Mucosa of descending colon (tissue), 3 donors: ENCODE measurements around the gene SLC24A4. TPM values are rescaled to one million over a fixed set of nuclear protein-coding genes. Genes with fewer than 3 reads are reported as not detected.
A peak's percentile ranks its signal among the peaks of the same experiment; 100 is the strongest.

Source experiments
- ATAC-seq: fragments of 200-7000 bp; cut with Tn5 transposase; one replicate; pipeline ENCODE4 v1.9.1; 2020; ENCODE audit warnings: mild to moderate bottlenecking, moderate library complexity
- DNase-seq, 3 donors: peaks; one replicate each; pipeline ENCODE4 v3.0.0-alpha.2; 2020
- H3K36me3 ChIP-seq: fragments of 200-600 bp; one replicate; pipeline ENCODE4 v1.8.0; 2021; ENCODE audit warnings: low read depth, mild to moderate bottlenecking
- H3K4me1 ChIP-seq: fragments of 200-600 bp; one replicate; pipeline ENCODE4 v1.8.0; 2021; ENCODE audit warnings: low read depth, mild to moderate bottlenecking
- H3K4me3 ChIP-seq: fragments of 200-600 bp; one replicate; pipeline ENCODE4 v1.8.0; 2021; ENCODE audit warnings: mild to moderate bottlenecking
- H3K9me3 ChIP-seq: fragments of 200-600 bp; one replicate; pipeline ENCODE4 v1.8.0; 2021; ENCODE audit warnings: mild to moderate bottlenecking
- intact Hi-C, 2 donors: fragments of 100-400 bp; cut with DNase I in 1 of 2; cut with micrococcal nuclease in 1 of 2; formaldehyde crosslinking; loops; one replicate each; pipeline versions ENCODE4 v1.11.0 to v1.11.1; 2022; cut with DNase I, micrococcal nuclease
- total RNA-seq, 3 donors: library from RNA; stranded (reverse); fragmentation: NEBNext Ultra II Directional in 2 of 3; extraction: Animal tissue kit (Norgen Biotek cat#: 25700) in 2 of 3; gene quantifications; one replicate each; pipeline versions ENCODE4 v1.2.1 to v1.2.4, GENCODE V29; 2021 to 2023
- TF ChIP-seq, protein P1 (sequence below): fragments of 200-600 bp; IDR thresholded peaks from one replicate; pipeline ENCODE4 v1.8.0; 2022; ENCODE audit warnings: antibody characterized with exemption, mild to moderate bottlenecking
- donor health status: DM: no; HTN: no; CAD: no; lungs with moderate emphysema.
- donor health status: DM: no; HTN: no; CAD: no.
- donor health status: DM: no; HTN: yes; CAD: no.

The SLC24A4 gene
- total RNA-seq, 3 donors from 2014 or later: 0.14 to 0.63 (median 0.27) TPM

DNA sequence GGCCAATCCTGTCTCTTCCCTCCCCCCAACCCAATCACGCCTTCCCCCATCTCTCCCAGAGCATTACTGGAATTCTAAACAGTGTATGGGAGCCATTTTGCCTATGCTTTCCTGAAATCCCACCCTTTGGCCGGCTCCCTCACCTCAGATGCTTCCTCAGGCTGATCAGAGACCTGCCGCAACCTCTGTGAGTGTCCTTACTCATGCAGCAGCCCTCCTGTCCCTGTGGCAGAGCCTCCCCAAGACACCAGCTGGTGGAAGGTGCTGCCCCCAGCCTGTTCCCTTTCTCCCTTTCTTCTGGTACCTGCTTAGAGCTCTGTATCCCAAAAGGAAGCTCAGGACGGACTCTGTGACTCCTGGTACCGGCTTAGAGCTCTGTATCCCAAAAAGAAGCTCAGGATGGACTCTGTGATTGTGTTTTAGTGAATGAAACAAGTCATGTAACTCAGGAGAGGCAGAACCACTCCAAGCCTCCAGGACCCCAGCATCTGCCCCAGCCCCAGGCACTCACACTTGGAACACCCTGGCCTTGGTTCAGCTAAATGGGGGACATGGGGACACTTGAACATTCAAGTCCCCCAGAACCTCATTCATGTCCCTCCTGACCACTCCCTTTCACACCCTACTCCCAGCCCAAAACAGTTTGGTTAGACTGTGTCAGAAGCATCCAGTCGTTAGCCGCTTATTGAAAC is 161.3 kb downstream of the SLC24A4 start:
- Histone ChIP-seq H3K36me3 (no peaks in the 10 kb centered on the region), H3K4me1 (no peaks in the 10 kb centered on the region), H3K4me3 (no peak overlapping the region), H3K9me3 (no peaks in the 10 kb centered on the region)
- TF ChIP-seq, protein P1, sequence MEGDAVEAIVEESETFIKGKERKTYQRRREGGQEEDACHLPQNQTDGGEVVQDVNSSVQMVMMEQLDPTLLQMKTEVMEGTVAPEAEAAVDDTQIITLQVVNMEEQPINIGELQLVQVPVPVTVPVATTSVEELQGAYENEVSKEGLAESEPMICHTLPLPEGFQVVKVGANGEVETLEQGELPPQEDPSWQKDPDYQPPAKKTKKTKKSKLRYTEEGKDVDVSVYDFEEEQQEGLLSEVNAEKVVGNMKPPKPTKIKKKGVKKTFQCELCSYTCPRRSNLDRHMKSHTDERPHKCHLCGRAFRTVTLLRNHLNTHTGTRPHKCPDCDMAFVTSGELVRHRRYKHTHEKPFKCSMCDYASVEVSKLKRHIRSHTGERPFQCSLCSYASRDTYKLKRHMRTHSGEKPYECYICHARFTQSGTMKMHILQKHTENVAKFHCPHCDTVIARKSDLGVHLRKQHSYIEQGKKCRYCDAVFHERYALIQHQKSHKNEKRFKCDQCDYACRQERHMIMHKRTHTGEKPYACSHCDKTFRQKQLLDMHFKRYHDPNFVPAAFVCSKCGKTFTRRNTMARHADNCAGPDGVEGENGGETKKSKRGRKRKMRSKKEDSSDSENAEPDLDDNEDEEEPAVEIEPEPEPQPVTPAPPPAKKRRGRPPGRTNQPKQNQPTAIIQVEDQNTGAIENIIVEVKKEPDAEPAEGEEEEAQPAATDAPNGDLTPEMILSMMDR: no peak
- no peak for ATAC-seq
- DNase-seq: no peak
- intact Hi-C loops: no loop called here

- intact Hi-C loops: no loop called here
- no peak for ATAC-seq
- no peaks in the 10 kb centered on the region for H3K4me1 ChIP-seq
Observed at GRCh38 chr14:92486881-92487280, 163.9 kb downstream of the SLC24A4 start.

GRCh38 chr14:92487513-92488133 is 164.7 kb downstream of the SLC24A4 start:
- Histone ChIP-seq H3K4me3 (no peak overlapping the region), H3K4me1 (no peaks in the 10 kb centered on the region), H3K9me3 (no peaks in the 10 kb centered on the region), H3K36me3 (no peaks in the 10 kb centered on the region)
- ATAC-seq (peak; percentile 11), DNase-seq (no peak)
- TF ChIP-seq, protein P1: no peak
- intact Hi-C loops: no loop called here

More at GRCh38 chr14:92486881-92487280, 163.9 kb downstream of the SLC24A4 start:
- DNase-seq: no peak
- TF ChIP-seq, protein P1: no peak
- H3K9me3 ChIP-seq: no peaks in the 10 kb centered on the region
- no peaks in the 10 kb centered on the region for H3K36me3 ChIP-seq
- H3K4me3 ChIP-seq: no peak overlapping the region

DNA sequence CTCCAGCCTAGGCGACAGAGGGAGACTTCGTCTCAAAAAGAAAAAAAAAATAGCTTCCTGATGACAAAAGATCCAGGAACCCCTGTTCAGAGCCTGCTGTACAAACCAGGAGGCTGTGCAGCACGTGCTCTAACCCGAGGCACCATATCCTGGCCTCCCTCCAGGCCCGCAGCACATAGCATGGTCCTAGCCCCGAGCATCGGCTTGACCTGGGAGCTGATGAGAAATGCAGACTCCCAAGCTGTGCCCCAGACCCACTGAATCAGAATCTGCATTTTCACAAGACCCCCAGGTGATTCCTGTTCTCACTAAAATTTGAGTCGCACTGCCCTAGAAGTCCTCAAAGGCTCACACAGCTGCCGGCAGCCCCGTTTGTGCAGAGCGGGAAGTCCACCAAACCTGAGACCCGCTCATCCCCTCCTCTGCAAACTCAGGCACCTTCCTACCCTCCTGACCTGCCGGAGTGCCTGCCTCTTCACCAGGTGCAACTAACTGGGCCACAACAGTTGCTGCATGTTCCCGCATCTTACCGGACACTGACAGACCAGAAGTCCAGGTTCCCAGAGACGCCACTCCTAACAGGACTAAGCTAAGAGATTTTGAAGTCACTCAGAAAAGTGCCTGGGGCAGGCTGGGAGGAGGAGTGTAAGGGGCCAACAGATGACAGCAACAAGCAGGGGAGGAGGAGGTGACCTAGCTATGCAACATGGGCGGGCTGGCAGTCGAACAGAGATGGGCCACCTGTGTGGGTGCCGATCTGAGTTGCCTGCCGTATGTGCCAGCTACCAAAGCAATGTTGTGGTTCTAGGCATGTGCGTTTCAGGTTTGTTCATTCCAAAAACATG is 166.7 kb downstream of the SLC24A4 start:
- no peak for DNase-seq
- H3K9me3 ChIP-seq: no peaks in the 10 kb centered on the region
- intact Hi-C loops: no loop called here
- no peak for ATAC-seq
- no peaks in the 10 kb centered on the region for H3K4me1 ChIP-seq
- no peaks in the 10 kb centered on the region for H3K36me3 ChIP-seq
- TF ChIP-seq, protein P1: no peak
- no peak overlapping the region for H3K4me3 ChIP-seq

DNA sequence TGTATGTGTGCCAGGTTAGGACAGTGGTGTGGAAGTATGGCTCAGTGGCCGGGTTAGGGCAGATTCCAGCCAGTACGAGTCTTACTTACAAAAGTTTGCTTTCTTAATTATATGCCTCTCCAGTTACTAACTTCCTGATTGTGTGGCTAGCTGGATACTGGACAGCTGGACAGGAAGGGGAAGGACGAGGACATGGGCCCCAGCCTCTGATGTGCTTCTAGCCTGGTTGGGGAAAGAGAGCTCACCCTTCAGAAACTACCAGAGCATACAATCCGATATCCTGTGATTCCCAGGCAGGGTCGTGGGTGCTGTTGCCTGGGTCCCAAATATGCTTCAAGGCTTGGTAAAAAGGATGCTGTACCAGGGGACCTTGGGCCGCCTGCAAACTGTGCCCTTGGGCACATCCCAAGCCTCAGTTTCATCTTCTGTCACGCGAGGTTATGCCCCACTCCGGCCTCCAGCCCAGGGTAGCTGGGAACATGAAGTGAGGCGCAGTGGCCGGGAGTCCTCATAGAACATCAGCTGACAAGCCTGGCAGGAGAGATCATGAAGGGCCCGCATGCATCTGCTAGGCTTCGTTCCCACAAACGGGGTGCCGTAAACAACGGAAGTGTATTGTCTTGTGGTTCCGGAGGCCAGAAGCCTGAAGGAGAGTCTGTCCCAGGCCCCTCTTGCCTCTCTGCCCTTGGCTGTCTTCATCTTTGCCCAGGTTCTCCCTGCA is 167.4 kb downstream of the SLC24A4 start:
- no peak for ATAC-seq
- Histone ChIP-seq H3K4me1 (no peaks in the 10 kb centered on the region), H3K4me3 (no peak overlapping the region), H3K9me3 (no peaks in the 10 kb centered on the region), H3K36me3 (no peaks in the 10 kb centered on the region)
- TF ChIP-seq, protein P1: no peak
- DNase-seq: no peak
- intact Hi-C loops: no loop called here
